ENCODE measurements around the gene ALDH2. TPM values are rescaled to one million over a fixed set of nuclear protein-coding genes. Genes with fewer than 3 reads are reported as not detected.
A peak's percentile ranks its signal among the peaks of the same experiment; 100 is the strongest.
"Not testable (repeated sequence)": the region's sequence is repeated elsewhere in the genome, so short reads cannot be mapped to it uniquely, and the experiment has no call there.

ALDH2 gene
- total RNA-seq, 2 donors from 2014 or later, result 107 to 164 TPM

DNA sequence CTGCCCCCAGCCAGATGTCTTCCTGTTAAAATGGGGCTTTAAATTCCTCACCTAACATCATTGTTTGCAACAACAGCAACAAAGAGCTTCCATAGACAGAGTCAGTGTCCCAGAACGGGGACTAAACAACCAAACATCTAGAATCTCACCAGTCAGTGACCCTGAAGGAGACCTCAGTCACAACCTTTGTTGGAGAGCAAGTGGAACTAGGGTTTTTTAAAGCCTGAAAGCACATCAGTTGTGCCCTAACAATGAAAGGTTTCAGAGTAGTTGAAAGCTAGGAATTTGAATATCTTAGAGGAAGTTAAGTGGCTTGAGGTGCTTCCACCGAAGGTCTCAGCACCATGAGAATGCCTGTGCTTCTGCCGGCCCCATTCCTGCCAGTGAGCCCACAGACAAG, 5.0 kb upstream of the ALDH2 start:
- no peak overlapping the region for H3K4me3 ChIP-seq
- peaks cover 16% of the 10 kb centered on the region for H3K4me1 ChIP-seq (replicated peaks)
- H3K27me3 ChIP-seq (replicated peaks; ENCODE audit: insufficient read depth), result no peaks in the 10 kb centered on the region
- no peak overlapping the region for H3K27ac ChIP-seq
- 56% methylated on average over 3 of the region's 3 CpGs for WGBS
- intact Hi-C loops (cut with DNase I), result no loop called here
- no peaks in the 10 kb centered on the region for H3K36me3 ChIP-seq
- DNase-seq (ENCODE audit: low spot score), result no peak
- TF ChIP-seq, protein P1, sequence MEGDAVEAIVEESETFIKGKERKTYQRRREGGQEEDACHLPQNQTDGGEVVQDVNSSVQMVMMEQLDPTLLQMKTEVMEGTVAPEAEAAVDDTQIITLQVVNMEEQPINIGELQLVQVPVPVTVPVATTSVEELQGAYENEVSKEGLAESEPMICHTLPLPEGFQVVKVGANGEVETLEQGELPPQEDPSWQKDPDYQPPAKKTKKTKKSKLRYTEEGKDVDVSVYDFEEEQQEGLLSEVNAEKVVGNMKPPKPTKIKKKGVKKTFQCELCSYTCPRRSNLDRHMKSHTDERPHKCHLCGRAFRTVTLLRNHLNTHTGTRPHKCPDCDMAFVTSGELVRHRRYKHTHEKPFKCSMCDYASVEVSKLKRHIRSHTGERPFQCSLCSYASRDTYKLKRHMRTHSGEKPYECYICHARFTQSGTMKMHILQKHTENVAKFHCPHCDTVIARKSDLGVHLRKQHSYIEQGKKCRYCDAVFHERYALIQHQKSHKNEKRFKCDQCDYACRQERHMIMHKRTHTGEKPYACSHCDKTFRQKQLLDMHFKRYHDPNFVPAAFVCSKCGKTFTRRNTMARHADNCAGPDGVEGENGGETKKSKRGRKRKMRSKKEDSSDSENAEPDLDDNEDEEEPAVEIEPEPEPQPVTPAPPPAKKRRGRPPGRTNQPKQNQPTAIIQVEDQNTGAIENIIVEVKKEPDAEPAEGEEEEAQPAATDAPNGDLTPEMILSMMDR (IDR thresholded peaks at IDR 0.05), result no peak
- TF ChIP-seq POLR2AphosphoS5 (IDR thresholded peaks at IDR 0.05) (no peak), POLR2A (IDR thresholded peaks at IDR 0.05) (no peak)
- no peaks in the 10 kb centered on the region for H3K9me3 ChIP-seq

DNA sequence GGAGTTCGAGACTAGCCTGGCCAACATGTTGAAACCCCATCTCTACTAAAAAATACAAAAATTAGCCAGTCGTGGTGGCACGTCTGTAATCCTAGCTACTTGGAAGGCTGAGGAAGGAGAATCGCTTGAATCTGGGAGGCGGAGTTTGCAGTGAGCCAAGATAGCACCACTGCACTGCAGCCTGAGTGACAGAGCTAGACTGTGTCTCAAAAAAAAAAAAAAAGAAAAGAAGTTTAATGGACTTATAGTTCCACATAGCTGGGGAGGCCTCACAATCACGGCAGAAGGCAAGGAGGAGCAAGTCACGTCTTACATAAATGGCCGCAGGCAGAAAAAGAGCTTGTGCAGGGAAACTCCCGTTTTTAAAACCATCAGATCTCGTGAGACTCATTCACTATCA, 3.2 kb upstream of the ALDH2 start:
- H3K27ac ChIP-seq; H3K27me3 ChIP-seq (replicated peaks; ENCODE audit: insufficient read depth); H3K4me1 ChIP-seq (replicated peaks); H3K4me3 ChIP-seq; intact Hi-C loops (cut with DNase I); H3K36me3 ChIP-seq; DNase-seq (ENCODE audit: low spot score); H3K9me3 ChIP-seq: not testable (repeated sequence)
- 66% methylated on average over 10 of the region's 10 CpGs for WGBS

DNA sequence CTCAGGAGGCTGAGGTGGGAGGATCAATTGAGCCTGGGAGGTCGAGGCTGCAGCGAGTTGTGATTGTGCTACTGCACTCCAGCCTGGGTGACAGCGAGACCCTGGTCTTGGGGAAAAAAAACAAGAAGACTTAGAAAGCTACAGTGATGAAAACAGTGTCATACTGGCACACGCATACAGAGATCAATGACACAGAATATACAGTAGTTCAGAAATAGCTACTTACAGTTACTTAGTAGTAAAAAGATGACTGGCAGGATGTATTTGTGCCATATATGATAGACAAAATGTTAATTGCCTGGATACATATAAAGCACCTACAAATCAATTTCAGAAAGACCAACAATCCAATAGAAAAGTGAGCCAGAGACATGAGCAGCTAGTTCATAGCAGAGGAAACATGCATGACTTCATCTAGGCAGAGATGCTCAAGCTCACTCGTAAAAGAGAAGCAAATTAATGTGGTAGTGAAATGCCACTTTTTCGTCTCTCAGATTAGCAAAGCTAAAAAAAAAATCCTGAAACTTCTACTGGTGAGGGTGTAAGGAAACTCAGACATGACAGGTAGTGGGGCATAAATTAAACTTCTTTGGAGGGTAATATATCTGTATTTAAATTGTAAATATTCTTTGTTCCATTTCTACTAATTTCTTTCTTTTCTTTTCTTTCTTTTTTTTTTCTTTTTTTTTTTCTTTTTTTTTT, 2.5 kb upstream of the ALDH2 start:
- no peak overlapping the region for H3K27ac ChIP-seq
- H3K27me3 ChIP-seq (replicated peaks; ENCODE audit: insufficient read depth), result no peaks in the 10 kb centered on the region
- H3K9me3 ChIP-seq, result no peaks in the 10 kb centered on the region
- no peaks in the 10 kb centered on the region for H3K36me3 ChIP-seq
- H3K4me1 ChIP-seq (replicated peaks), result peaks cover 2% of the 10 kb centered on the region
- no peak for DNase-seq (ENCODE audit: low spot score)
- intact Hi-C loops (cut with DNase I), result no loop called here
- 68% methylated on average over 6 of the region's 6 CpGs for whole genome bisulfite sequencing
- no peak for TF ChIP-seq POLR2A (IDR thresholded peaks at IDR 0.05)
- TF ChIP-seq, protein P1 (IDR thresholded peaks at IDR 0.05), result no peak
- TF ChIP-seq POLR2AphosphoS5 (IDR thresholded peaks at IDR 0.05), result no peak
- no peak overlapping the region for H3K4me3 ChIP-seq

DNA sequence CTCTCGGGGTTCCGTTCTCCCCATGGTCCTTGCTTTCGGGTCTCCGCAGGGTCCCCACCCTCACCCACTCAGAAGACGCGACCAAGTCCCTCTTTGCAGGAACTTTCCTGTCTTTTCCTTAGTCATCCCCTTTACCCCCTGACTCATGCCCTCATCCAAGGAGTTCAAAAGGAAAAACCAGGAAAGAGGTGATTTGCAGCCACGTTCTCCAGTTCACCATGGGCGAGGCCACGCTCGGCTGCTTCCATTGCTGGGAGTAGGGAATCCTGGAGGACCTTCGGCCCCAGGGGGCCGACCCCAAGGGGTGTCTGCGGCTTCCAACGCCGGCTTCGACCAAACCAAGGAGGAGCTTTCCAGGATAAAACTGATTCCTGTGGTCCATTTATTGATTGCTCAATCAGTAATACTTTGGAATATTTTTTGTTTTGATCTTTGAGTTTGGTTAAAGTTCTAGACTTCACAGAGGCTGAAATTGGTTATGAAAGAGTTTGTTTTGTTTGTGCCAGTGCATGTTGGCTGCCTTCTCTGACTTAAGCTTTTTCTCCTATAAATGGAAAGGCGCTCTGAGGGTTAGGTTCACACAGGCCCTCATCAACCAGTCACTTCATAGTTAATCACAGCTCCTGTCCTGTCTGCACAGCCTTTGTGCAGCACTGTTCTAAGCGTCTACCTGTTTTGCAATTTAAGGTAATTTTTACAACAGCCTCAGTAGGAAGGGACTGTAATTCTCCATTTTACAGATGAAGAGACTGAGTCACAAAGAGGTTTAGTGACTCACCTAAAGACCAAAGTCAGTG, 827 bp downstream of the ALDH2 start:
- no peaks in the 10 kb centered on the region for H3K9me3 ChIP-seq
- TF ChIP-seq POLR2AphosphoS5 (IDR thresholded peaks at IDR 0.05) (no peak), POLR2A (IDR thresholded peaks at IDR 0.05) (no peak)
- TF ChIP-seq, protein P1 (IDR thresholded peaks at IDR 0.05), result no peak
- 2% methylated on average over 18 of the region's 18 CpGs for WGBS
- H3K4me3 ChIP-seq, result peak overlapping the region; percentile 80 to 93
- peaks cover 2% of the 10 kb centered on the region for H3K4me1 ChIP-seq (replicated peaks)
- intact Hi-C loops (cut with DNase I), result loop anchor here (5.0 kb wide), 1 partner anchor 45 kb away; no protein-coding TSS in a partner anchor
- peak overlapping the region; percentile 88 to 91 for H3K27ac ChIP-seq
- no peaks in the 10 kb centered on the region for H3K36me3 ChIP-seq
- no peaks in the 10 kb centered on the region for H3K27me3 ChIP-seq (replicated peaks; ENCODE audit: insufficient read depth)
- no peak for DNase-seq (ENCODE audit: low spot score)

DNA sequence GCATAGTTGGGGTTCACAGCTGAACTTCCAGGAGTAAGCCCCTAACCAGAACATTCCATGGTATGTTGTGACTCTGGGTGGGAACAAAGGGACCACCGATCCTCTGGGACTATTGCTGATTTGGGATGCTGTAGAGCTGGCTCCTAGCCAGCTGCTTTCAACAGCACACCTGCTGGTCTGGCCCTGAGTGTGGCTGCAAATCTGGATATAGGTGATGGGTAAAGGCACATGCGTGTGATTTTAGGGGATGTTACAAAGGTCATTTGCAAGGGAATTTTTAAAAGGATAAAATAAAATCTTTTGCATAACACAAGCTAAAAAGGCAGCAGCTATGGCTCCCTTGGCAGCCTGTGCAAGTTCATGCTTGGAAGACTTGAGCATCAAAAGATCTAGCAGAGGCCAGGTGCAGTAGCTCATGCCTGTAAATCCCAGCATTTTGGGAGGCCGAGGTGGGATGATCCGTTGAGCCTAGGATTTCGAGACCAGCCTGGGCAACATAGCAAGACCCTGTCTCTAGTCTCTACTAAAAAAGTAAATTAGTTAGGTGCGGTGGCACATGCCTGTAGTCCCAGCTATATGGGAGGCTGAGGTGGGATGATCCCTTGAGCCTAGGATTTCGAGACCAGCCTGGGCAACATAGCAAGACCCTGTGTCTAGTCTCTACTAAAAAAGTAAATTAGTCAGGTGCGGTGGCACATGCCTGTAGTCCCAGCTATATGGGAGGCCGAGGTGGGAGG, 1.6 kb downstream of the ALDH2 start:
- peaks cover 7% of the 10 kb centered on the region for H3K4me1 ChIP-seq (replicated peaks)
- no peaks in the 10 kb centered on the region for H3K36me3 ChIP-seq
- DNase-seq (ENCODE audit: low spot score), result no peak
- 66% methylated on average over 9 of the region's 9 CpGs for WGBS
- H3K9me3 ChIP-seq, result no peaks in the 10 kb centered on the region
- TF ChIP-seq, protein P1 (IDR thresholded peaks at IDR 0.05), result no peak
- no peak for TF ChIP-seq POLR2AphosphoS5 (IDR thresholded peaks at IDR 0.05)
- TF ChIP-seq POLR2A (IDR thresholded peaks at IDR 0.05), result no peak
- peak overlapping the region; percentile 88 to 91 for H3K27ac ChIP-seq
- peak overlapping the region; percentile 80 to 93 for H3K4me3 ChIP-seq
- intact Hi-C loops (cut with DNase I), result loop anchor here (5.0 kb wide), 1 partner anchor 44 kb away; no protein-coding TSS in a partner anchor
- H3K27me3 ChIP-seq (replicated peaks; ENCODE audit: insufficient read depth), result no peaks in the 10 kb centered on the region
